Measurements from ENCODE around the gene PHF3. TPM values are rescaled to one million over a fixed set of nuclear protein-coding genes. Genes with fewer than 3 reads are reported as not detected.

PHF3 gene
- total RNA-seq, 1 experiment from 2014 or later, result 66.6 TPM

DNA sequence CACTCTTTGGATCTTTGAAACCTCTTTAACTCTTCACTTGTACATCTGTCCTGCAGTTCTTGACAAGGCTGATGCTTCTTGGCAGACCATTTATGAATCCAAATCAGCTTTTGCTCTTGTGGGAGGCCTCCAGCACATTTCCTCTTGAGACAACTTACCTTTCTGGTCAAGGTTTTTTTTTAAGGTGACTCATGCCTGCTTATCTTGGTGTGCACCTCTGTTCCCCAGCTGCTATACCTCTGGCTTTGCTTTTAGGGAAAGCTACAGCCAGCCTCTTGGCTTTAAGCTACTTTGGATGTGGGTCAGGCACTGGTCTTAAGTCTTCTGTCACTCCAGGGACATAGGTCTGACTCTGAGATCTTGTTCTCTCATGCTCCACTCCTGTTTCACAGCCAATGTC is 106.5 kb downstream of the PHF3 start:
- Histone ChIP-seq H2AK5ac (ENCODE audit: insufficient read length, low read length) (no peak overlapping the region), H3K27ac (ENCODE audit: insufficient read length, low read depth, low read length) (no peak overlapping the region), H3K4me2 (ENCODE audit: insufficient read depth, insufficient read length, low read length) (no peak overlapping the region), H3K4ac (ENCODE audit: low read depth, low read length) (no peak overlapping the region), H2BK20ac (ENCODE audit: low read depth, low read length, poor library complexity, severe bottlenecking) (no peak overlapping the region), H3K23ac (ENCODE audit: insufficient read length, low read depth, low read length) (no peak overlapping the region), H3K18ac (ENCODE audit: insufficient read length, low read depth, low read length) (no peak overlapping the region), H2BK15ac (ENCODE audit: low read depth, low read length) (no peak overlapping the region), H3T11ph (ENCODE audit: low read length) (no peak overlapping the region), H2AFZ (ENCODE audit: low read length) (no peak overlapping the region), H3K79me2 (ENCODE audit: insufficient read depth, low read length) (no peaks in the 10 kb centered on the region), H3K14ac (ENCODE audit: insufficient read depth, low read length) (no peak overlapping the region), H4K5ac (ENCODE audit: insufficient read length, low read depth, low read length) (no peak overlapping the region), H3K9ac (ENCODE audit: extremely low read depth, insufficient read length, low read length) (no peak overlapping the region), H3K9me3 (ENCODE audit: control insufficient read depth, low read depth, low read length) (no peaks in the 10 kb centered on the region), H2BK12ac (ENCODE audit: insufficient read length, low read depth, low read length) (no peak overlapping the region), H2BK5ac (ENCODE audit: insufficient read length, low read length) (no peak overlapping the region), H4K91ac (ENCODE audit: insufficient read length, low read depth, low read length) (no peak overlapping the region), H4K8ac (replicated peaks; ENCODE audit: insufficient read length, low read depth, low read length) (no peak overlapping the region), H3K27me3 (ENCODE audit: insufficient read depth, low read length) (no peaks in the 10 kb centered on the region), H4K20me1 (ENCODE audit: control insufficient read depth, insufficient read depth, insufficient read length) (no peaks in the 10 kb centered on the region), H2BK120ac (ENCODE audit: low read depth, low read length, poor library complexity, severe bottlenecking) (no peak overlapping the region), H3K4me1 (ENCODE audit: insufficient read depth, low read length) (no peaks in the 10 kb centered on the region), H3K23me2 (ENCODE audit: insufficient read length, low read depth, low read length, poor library complexity, severe bottlenecking) (no peaks in the 10 kb centered on the region), H3K79me1 (ENCODE audit: insufficient read depth, low read depth, low read length, poor library complexity, severe bottlenecking) (no peaks in the 10 kb centered on the region), H3K56ac (ENCODE audit: insufficient read length, low read depth, low read length) (no peak overlapping the region)
- TF ChIP-seq, protein P1, sequence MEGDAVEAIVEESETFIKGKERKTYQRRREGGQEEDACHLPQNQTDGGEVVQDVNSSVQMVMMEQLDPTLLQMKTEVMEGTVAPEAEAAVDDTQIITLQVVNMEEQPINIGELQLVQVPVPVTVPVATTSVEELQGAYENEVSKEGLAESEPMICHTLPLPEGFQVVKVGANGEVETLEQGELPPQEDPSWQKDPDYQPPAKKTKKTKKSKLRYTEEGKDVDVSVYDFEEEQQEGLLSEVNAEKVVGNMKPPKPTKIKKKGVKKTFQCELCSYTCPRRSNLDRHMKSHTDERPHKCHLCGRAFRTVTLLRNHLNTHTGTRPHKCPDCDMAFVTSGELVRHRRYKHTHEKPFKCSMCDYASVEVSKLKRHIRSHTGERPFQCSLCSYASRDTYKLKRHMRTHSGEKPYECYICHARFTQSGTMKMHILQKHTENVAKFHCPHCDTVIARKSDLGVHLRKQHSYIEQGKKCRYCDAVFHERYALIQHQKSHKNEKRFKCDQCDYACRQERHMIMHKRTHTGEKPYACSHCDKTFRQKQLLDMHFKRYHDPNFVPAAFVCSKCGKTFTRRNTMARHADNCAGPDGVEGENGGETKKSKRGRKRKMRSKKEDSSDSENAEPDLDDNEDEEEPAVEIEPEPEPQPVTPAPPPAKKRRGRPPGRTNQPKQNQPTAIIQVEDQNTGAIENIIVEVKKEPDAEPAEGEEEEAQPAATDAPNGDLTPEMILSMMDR (conservative IDR thresholded peaks at IDR 0.05), result no peak
- no peak for DNase-seq
- H3K27me3 Mint-ChIP-seq (ENCODE audit: low read depth), result no peaks in the 10 kb centered on the region; the same call in 1 of the 2 replicates
- H3K9me3 Mint-ChIP-seq, result peaks cover 2 to 4% of the 10 kb centered on the region in 2 experiments; a peak in 2 of 5 replicates
- no peak overlapping the region for H3K4me3 Mint-ChIP-seq
- no peaks in the 10 kb centered on the region for H3K36me3 Mint-ChIP-seq (ENCODE audit: insufficient read depth in 1 of 3, low read depth in 3 of 3)
- no peak overlapping the region for H3K27ac Mint-ChIP-seq
- H3K4me1 Mint-ChIP-seq, result no peaks in the 10 kb centered on the region

Measured in H9 (cell line).